ENCODE measurements around the gene DNAH11. TPM values are rescaled to one million over a fixed set of nuclear protein-coding genes. Genes with fewer than 3 reads are reported as not detected.

The DNAH11 gene
- total and polyA plus RNA-seq, 2 of the 13 experiments (the other 11 are each of a cell fraction or from before 2014, with no cell fraction given): not detected

DNA sequence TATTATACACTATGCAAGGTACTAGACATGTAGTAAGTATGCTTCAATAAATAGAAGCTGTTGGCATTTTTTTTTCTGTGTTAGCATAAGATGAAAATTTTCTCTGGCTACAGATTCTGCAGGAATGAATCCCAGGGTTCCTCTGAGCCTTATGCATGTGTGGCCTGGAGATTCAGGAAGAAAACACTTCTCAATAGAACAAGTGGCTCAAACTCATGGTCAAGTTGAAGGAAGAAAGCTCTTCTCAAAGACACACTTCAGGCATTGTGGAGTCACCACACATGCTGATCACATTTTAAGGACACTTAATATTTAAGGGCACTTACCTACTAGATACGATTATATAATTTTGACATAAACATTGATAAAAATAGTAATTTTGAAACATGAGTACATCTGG lies 19.5 kb downstream of the DNAH11 start (continued):
- TF ChIP-seq PRMT3 (CRISPR knock-in tag; IDR thresholded peaks at IDR 0.05; ENCODE audit: borderline replicate concordance, low read depth): no peak
- TF ChIP-seq CHD2 (IDR thresholded peaks at IDR 0.05; ENCODE audit: low read depth, low read length): no peak
- TF ChIP-seq, protein P1, sequence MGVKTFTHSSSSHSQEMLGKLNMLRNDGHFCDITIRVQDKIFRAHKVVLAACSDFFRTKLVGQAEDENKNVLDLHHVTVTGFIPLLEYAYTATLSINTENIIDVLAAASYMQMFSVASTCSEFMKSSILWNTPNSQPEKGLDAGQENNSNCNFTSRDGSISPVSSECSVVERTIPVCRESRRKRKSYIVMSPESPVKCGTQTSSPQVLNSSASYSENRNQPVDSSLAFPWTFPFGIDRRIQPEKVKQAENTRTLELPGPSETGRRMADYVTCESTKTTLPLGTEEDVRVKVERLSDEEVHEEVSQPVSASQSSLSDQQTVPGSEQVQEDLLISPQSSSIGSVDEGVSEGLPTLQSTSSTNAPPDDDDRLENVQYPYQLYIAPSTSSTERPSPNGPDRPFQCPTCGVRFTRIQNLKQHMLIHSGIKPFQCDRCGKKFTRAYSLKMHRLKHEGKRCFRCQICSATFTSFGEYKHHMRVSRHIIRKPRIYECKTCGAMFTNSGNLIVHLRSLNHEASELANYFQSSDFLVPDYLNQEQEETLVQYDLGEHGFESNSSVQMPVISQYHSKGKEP (CRISPR knock-in tag; IDR thresholded peaks at IDR 0.05): no peak
- TF ChIP-seq SP140L (CRISPR knock-in tag; IDR thresholded peaks at IDR 0.05; ENCODE audit: borderline replicate concordance): no peak

DNA sequence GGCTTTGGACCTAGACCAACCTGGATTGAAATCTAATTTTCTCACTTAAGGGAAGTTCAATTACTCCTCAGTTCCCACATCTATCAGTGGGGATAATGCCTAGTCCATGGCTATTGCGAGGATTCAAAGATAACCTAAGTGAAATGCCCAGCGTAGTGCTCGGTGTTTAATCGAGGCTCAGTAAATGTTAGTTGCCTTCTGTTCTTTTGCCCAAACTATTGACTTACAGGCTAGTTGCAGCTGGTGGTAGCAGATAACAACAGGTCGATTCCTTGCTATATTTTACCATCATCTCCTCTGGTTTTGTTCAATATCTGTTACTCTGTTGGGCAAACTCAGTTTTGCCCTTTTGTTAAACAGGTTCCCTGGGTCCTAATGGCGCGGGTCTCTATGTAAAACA lies 22.8 kb downstream of the DNAH11 start:
- no peaks in the 10 kb centered on the region for H3K36me3 ChIP-seq (replicated peaks in 1 of 2; ENCODE audit: control insufficient read depth in 1 of 2, insufficient read depth in 2 of 2, low read length in 2 of 2)
- FAIRE-seq: no peak
- H3K27me3 ChIP-seq (ENCODE audit: control insufficient read depth in 1 of 2, insufficient read depth in 2 of 2, low read length in 2 of 2): 0 out of 5 replicates have a peak, but pooled peaks cover 0 to 5% of the 10 kb centered on the region in 2 experiments
- H4K20me1 ChIP-seq (ENCODE audit: insufficient read depth, low read length): no peaks in the 10 kb centered on the region
- no peak overlapping the region for H3K4me2 ChIP-seq (ENCODE audit: low read depth, low read length)
- no peaks in the 10 kb centered on the region for H3K79me2 ChIP-seq (ENCODE audit: insufficient read depth, low read length)
- in situ Hi-C loops (cut with HindIII; ENCODE audit: extremely low pct_ligation_motif_present, low pct_unique_long_range_greater_than_20kb): no loop called here
- TF ChIP-seq, protein P2, sequence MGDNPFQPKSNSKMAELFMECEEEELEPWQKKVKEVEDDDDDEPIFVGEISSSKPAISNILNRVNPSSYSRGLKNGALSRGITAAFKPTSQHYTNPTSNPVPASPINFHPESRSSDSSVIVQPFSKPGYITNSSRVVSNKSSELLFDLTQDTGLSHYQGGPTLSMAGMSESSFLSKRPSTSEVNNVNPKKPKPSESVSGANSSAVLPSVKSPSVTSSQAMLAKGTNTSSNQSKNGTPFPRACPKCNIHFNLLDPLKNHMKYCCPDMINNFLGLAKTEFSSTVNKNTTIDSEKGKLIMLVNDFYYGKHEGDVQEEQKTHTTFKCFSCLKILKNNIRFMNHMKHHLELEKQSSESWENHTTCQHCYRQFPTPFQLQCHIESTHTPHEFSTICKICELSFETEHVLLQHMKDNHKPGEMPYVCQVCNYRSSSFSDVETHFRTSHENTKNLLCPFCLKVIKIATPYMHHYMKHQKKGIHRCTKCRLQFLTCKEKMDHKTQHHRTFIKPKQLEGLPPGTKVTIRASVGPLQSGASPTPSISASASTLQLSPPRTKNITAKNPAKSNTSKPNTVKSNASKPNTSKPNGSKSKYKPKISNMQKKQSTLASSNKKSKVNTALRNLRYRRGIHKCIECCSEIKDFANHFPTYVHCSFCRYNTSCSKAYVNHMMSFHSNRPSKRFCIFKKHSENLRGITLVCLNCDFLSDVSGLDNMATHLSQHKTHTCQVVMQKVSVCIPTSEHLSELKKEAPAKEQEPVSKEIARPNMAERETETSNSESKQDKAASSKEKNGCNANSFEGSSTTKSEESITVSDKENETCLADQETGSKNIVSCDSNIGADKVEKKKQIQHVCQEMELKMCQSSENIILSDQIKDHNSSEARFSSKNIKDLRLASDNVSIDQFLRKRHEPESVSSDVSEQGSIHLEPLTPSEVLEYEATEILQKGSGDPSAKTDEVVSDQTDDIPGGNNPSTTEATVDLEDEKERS (CRISPR knock-in tag; IDR thresholded peaks at IDR 0.05): no peak
- TF ChIP-seq NFE2 (CRISPR knock-in tag; IDR thresholded peaks at IDR 0.05) (no peak), ZNF256 (CRISPR knock-in tag; conservative IDR thresholded peaks at IDR 0.05) (no peak), ZNF724P (CRISPR knock-in tag; IDR thresholded peaks at IDR 0.05; ENCODE audit: borderline replicate concordance) (no peak), SKI (IDR thresholded peaks at IDR 0.05; ENCODE audit: partially characterized antibody) (no peak), ZNF207 (IDR thresholded peaks at IDR 0.05; ENCODE audit: borderline replicate concordance) (no peak)
- TF ChIP-seq, protein P3, sequence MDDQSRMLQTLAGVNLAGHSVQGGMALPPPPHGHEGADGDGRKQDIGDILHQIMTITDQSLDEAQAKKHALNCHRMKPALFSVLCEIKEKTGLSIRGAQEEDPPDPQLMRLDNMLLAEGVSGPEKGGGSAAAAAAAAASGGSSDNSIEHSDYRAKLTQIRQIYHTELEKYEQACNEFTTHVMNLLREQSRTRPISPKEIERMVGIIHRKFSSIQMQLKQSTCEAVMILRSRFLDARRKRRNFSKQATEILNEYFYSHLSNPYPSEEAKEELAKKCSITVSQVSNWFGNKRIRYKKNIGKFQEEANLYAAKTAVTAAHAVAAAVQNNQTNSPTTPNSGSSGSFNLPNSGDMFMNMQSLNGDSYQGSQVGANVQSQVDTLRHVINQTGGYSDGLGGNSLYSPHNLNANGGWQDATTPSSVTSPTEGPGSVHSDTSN (CRISPR knock-in tag; IDR thresholded peaks at IDR 0.05; ENCODE audit: borderline replicate concordance): no peak
- no peak overlapping the region for H3K9ac ChIP-seq (ENCODE audit: insufficient read depth, low read depth, low read length)
- POLR2A ChIA-PET: no interaction called here
- BruUV-seq (replicated peaks): no TSS peak
- no peak for DNase-seq (ENCODE audit: low spot score)
- H2AFZ ChIP-seq (ENCODE audit: low read length): no peak overlapping the region
- no peaks in the 10 kb centered on the region for H3K9me3 ChIP-seq (ENCODE audit: low read length)
- no peak overlapping the region for H3K27ac ChIP-seq (ENCODE audit: extremely low read length, insufficient read depth, low read length)
- H3K4me1 ChIP-seq (ENCODE audit: insufficient read depth, low read length): no peaks in the 10 kb centered on the region
- no peak overlapping the region for H3K4me3 ChIP-seq (replicated peaks in 1 of 3; ENCODE audit: insufficient read depth in 1 of 3, low read depth in 2 of 3, low read length in 3 of 3)
- ATAC-seq: no peak
- 23% methylated on average over 6 of the region's 7 CpGs for WGBS (ENCODE audit: low lambda C conversion rate)
- intact Hi-C loops (cut with micrococcal nuclease; ENCODE audit: unreplicated experiment): loop anchor here (5.0 kb wide), 1 partner anchor 263 kb away; no protein-coding TSS in a partner anchor
- CTCF ChIA-PET (ENCODE audit: low intra/inter-chr PET ratio, low total read pairs): no interaction called here

Data from HepG2 (cell line).